Measurements from ENCODE around the gene RAPGEF5.

The RAPGEF5 gene

GRCh38 chr7:22348379-22348778 lies 8.6 kb downstream of the RAPGEF5 start:
- no peak for DNase-seq

GRCh38 chr7:22346383-22347107 lies 10.4 kb downstream of the RAPGEF5 start:
- no peak for DNase-seq

- DNase-seq: no peak
Measured at GRCh38 chr7:22344655-22345054, 12.3 kb downstream of the RAPGEF5 start.

DNA sequence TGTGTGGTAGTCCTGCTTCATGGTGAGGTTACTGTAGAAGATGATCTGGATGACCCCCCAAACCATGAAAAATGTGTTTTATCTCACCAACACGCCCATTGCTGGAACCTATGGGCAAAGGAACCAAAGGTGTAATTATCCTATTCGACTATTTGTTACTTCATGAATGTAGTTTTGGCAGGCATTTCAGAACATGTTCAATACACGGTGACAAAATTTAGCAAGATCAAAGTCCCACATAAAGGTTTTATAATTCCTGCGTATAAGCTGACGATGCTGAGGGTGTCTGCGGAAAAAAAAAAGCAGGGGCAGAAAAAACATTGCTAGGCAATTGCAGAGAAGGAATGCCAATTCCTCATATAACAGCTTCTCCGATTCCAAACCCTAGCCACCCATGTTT lies 13.3 kb downstream of the RAPGEF5 start:
- DNase-seq: no peak

DNA sequence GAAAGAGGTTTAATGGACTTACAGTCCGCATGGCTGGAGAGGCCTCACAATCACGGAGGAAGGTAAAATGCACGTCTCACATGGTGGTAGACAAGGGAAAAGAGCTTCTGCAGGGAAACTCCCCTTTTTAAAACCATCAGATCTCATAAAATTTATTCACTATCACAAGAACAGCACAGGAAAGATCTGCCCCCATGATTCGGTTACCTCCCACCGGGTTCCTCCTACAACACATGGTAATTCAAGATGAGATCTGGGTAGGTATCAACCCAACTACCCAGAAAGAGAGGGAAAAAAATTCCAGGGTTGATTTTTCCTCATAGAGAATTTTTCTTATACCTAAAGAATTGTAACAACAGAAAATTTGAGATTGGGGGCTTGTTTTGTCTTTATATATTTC lies 13.9 kb downstream of the RAPGEF5 start:
- no peak for DNase-seq

DNA sequence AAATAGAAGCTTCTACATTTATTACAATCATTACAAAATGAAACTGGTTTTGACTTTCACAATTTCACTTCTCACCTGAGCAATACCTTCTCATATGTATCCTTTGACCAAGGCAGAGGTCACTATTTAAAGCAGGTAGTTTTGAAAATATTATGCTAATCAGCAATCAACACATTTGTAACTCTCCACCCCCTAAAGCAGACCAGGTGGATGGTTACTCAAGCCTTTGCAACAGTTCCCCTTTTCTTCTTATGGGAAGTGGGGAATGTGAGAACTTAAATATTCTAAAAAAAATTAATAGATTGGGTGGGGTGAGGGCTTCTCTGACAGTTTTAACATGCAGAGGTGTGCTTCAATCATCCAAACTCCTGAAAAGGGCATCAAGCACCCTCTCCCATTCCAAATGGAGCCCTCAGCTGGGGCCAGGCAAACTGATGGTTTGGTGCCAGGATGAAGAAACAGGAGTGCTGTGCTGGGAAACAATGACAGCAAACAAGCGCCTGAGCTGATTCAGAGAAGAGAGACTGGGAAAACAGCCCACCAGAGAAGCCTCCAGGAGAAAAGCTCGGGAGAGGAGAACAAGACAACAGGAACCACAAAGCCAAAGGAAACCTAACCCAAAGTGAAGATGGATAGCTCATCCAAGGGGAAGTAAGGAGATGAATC lies 17.1 kb downstream of the RAPGEF5 start:
- no peak for DNase-seq

- no peak for DNase-seq
Measured at GRCh38 chr7:22338877-22339276, 18.1 kb downstream of the RAPGEF5 start.

- DNase-seq: no peak
Measured at GRCh38 chr7:22338411-22338810, 18.5 kb downstream of the RAPGEF5 start.

DNA sequence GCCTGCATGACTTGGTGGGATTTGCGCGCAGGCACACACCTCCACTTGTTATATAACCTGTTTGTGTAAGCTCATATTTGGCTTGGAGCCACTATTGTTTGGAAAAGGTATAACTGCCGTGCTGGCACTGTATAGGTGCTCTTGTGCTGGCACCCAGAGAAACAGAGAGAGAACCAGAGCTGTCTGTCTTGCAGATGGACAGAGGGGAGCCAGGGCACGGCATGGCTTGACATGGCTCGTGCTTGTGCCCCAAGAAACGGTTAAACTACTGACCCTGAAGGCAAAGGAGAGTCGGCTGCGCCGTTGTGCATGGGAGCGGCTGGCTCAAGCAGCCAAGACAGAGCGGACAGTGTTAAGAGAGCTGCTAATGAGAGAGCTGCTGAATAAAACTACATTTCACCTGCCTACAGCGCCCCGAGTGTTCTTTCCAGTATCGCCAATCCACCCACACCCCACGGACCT lies 23.2 kb downstream of the RAPGEF5 start:
- no peak for DNase-seq

- DNase-seq: no peak
Measured at GRCh38 chr7:22332461-22332870, 24.5 kb downstream of the RAPGEF5 start.

GRCh38 chr7:22331704-22332103 lies 25.2 kb downstream of the RAPGEF5 start:
- no peak for DNase-seq

GRCh38 chr7:22330903-22331302 lies 26.1 kb downstream of the RAPGEF5 start:
- no peak for DNase-seq

GRCh38 chr7:22329816-22330524 lies 27.0 kb downstream of the RAPGEF5 start:
- DNase-seq: no peak

GRCh38 chr7:22326181-22326580 lies 30.8 kb downstream of the RAPGEF5 start:
- DNase-seq: no peak

DNA sequence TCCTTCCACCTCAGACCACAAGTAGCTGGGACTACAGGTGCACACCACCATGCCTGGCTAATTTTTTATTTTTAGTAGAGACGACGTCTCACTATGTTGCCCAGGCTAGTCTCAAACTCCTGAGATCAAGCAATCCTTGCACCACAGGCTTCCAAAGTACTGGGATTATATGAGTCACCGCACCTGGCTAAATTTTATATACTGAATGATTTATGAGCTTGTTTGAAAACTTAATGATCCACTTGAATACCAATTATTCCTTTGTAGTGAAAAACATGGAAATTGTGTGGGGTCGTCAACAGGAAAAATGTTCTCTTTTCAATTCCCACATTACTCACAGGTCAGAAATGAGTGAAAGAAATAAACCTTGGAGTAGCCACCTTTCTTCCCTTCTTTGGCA lies 31.3 kb downstream of the RAPGEF5 start:
- DNase-seq: no peak

- DNase-seq: no peak
Measured at GRCh38 chr7:22323714-22324113, 33.2 kb downstream of the RAPGEF5 start.

DNA sequence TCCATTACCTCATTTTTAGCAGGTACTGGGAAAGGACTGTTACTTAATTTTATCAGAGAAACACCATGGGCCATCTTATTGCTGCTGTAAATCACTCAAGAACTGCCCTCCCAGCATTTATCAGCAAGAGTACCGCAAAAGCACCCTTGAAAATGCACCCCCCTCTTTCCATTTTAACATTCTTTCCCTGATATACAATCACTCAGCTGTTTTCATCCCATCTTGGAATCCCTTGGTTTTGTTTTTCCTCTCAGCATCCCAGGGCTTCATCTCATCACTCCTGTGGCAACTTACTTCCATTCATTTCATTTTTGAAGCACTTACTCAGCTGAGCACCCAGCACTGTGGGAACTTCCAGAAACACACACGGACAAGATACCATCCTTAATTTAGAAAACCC lies 36.5 kb downstream of the RAPGEF5 start:
- DNase-seq: no peak

- no peak for DNase-seq
Measured at GRCh38 chr7:22319424-22320403, 37.2 kb downstream of the RAPGEF5 start.

DNA sequence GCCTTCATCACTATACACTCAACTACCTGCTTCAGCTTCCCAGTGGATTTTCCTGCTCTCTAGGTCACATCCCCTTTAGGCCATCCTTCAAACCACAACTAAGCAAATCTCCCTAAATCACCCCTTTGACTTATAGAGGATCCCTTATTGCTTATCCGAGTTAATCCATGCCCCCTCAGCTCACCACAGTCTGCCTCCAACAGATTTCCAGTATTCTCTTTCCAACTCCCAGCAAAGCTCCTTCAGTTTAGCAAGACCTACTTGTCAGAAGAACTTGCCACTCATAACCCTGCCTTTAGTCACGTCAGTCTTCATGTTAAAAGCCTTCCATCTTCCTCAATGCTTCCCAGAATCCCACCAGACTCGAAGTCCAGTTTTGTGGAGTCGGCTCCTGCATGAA lies 38.6 kb downstream of the RAPGEF5 start:
- DNase-seq: no peak

GRCh38 chr7:22317632-22318031 lies 39.3 kb downstream of the RAPGEF5 start:
- DNase-seq: no peak

- no peak for DNase-seq
Measured at GRCh38 chr7:22316914-22317313, 40.0 kb downstream of the RAPGEF5 start.

DNA sequence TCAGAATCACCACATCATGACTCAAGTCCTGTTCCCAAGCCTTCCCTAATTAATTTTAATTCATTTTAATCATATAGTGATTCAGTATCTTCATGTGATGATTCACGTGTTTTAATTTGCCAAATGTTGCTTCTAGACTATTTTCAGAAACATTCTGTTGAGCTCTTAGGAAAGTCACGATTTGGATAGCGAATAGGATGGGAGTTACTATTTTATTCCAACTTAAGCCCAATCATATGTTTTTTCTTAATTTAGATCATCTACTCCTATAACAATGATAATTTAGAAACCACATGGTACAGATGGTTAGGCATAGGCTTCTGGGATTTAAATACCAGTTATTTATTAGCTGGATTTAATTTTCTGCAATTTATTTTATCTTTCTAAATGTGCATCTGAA lies 49.1 kb downstream of the RAPGEF5 start:
- no peak for DNase-seq

- no peak for DNase-seq
Measured at GRCh38 chr7:22305706-22306105, 51.2 kb downstream of the RAPGEF5 start.

All from T1000 (cell line).